GM12878 (cell line): ENCODE results near the gene SUPT3H. TPM values are rescaled to one million over a fixed set of nuclear protein-coding genes. Genes with fewer than 3 reads are reported as not detected.

Source experiments
- ATAC-seq: fragments of 200-7000 bp; cut with Tn5 transposase; 3 replicates; pipeline ENCODE4 v1.9.1; 2020; ENCODE audit warnings: mild to moderate bottlenecking, moderate library complexity
- BruUV-seq: library from RNA; stranded (reverse); fragments of 400-500 nt; replicated peaks from 2 replicates; lab custom pipeline; 2021; lab: Mats Ljungman, UMichigan
- CTCF ChIA-PET: fragments of 300-600 bp; sonication (Branson Sonifier 250); formaldehyde crosslinking; extraction: SDS; loops from one replicate; lab custom pipeline; 2021; ENCODE audit warnings: inconsistent platforms; lab: Yijun Ruan, JAX
- POLR2A ChIA-PET: fragments of 350-600 bp; formaldehyde crosslinking; extraction: SDS; loops from one replicate; lab custom pipeline; 2021; ENCODE audit warnings: inconsistent platforms; lab: Charles Lee
- RAD21 ChIA-PET: fragments of 300-600 bp; sonication (Branson Sonifier 250); formaldehyde crosslinking; loops from one replicate; lab custom pipeline; 2023; ENCODE audit warnings: antibody characterized with exemption; ENCODE audit not compliant: unreplicated experiment; lab: Charles Lee
- SMC1A ChIA-PET: fragments of 300-600 bp; sonication (Branson Sonifier 250); formaldehyde crosslinking; loops from one replicate; lab custom pipeline; 2023; ENCODE audit not compliant: unreplicated experiment, uncharacterized antibody; lab: Charles Lee
- DNase-seq: peaks from one replicate; pipeline ENCODE4 v3.0.0-alpha.2; 2011; ENCODE audit warnings: low read depth, low spot score
- FAIRE-seq: peaks from 3 replicates; lab custom pipeline; 2011; peaks lifted over from hg19 to GRCh38; lab: Jason Lieb, UNC
- H2AFZ ChIP-seq: 2 replicates; pipeline ENCODE4 v1.6.0; 2011; ENCODE audit warnings: low read depth, low read length, control low read depth; ENCODE audit not compliant: control insufficient read depth
- H3K27ac ChIP-seq: 2 replicates; pipeline ENCODE4 v1.5.1; 2011; ENCODE audit warnings: control low read depth; ENCODE audit not compliant: control insufficient read depth, insufficient read depth
- H3K27me3 ChIP-seq, 2 experiments: replicated peaks in 1 of 2; 2 replicates each; pipeline versions ENCODE4 v1.6.0 to v1.6.1; 2011; ENCODE audit warnings: low read length in 1 of 2; ENCODE audit not compliant: control insufficient read depth in 2 of 2, insufficient read depth in 2 of 2
- H3K36me3 ChIP-seq, 2 experiments: 2 replicates each; pipeline ENCODE4 v1.5.1; 2011; ENCODE audit warnings: low read length in 1 of 2; ENCODE audit not compliant: control insufficient read depth in 2 of 2, insufficient read depth in 2 of 2
- H3K4me1 ChIP-seq: 2 replicates; pipeline ENCODE4 v1.6.1; 2011; ENCODE audit warnings: mild to moderate bottlenecking, low read length, moderate library complexity, mixed read lengths; ENCODE audit not compliant: control insufficient read depth, insufficient read depth
- H3K4me2 ChIP-seq: 2 replicates; pipeline ENCODE4 v1.6.0; 2011; ENCODE audit warnings: control low read depth; ENCODE audit not compliant: control insufficient read depth, insufficient read depth
- H3K4me3 ChIP-seq: fragments of 200-600 bp; sonication (generic); 2 replicates; pipeline ENCODE4 v1.5.1; 2016
- H3K79me2 ChIP-seq: 2 replicates; pipeline ENCODE4 v1.6.0; 2011; ENCODE audit warnings: low read length; ENCODE audit not compliant: control insufficient read depth, insufficient read depth
- H3K9ac ChIP-seq: 2 replicates; pipeline ENCODE4 v1.8.0; 2011; ENCODE audit warnings: low read length, control low read depth, mixed read lengths; ENCODE audit not compliant: control insufficient read depth, insufficient read depth
- H3K9me3 ChIP-seq: replicated peaks from 3 replicates; pipeline ENCODE4 v1.5.1; 2011; ENCODE audit warnings: mild to moderate bottlenecking, low read length; ENCODE audit not compliant: control insufficient read depth, insufficient read depth
- H4K20me1 ChIP-seq: 2 replicates; pipeline ENCODE4 v1.6.0; 2011; ENCODE audit not compliant: control insufficient read depth, insufficient read depth
- BHLHE40 ChIP-seq, 2 experiments: fragments of 450-650 bp in 1 of 2; IDR thresholded peaks; 2 replicates each; pipeline ENCODE4 v1.6.1; 2011 to 2017; ENCODE audit warnings: low read depth in 2 of 2, borderline replicate concordance in 1 of 2, improper control_type of control experiment in 1 of 2, low read length in 1 of 2, mild to moderate bottlenecking in 1 of 2
- E4F1 ChIP-seq: fragments of 450-650 bp; IDR thresholded peaks from 2 replicates; pipeline ENCODE4 v1.6.1; 2018; ENCODE audit warnings: borderline replicate concordance, mild to moderate bottlenecking; ENCODE audit not compliant: partially characterized antibody
- KAT2A ChIP-seq: conservative IDR thresholded peaks from 2 replicates; pipeline ENCODE4 v1.6.1; 2011; ENCODE audit warnings: low read depth, low read length; ENCODE audit not compliant: control insufficient read depth
- LARP7 ChIP-seq: fragments of 450-650 bp; IDR thresholded peaks from 2 replicates; pipeline ENCODE4 v1.6.1; 2017; ENCODE audit warnings: mild to moderate bottlenecking
- NFYA ChIP-seq: IDR thresholded peaks from 2 replicates; pipeline ENCODE4 v1.6.1; 2011; ENCODE audit warnings: low read depth, mild to moderate bottlenecking, low read length, improper control_type of control experiment, borderline replicate concordance
- POLR2A ChIP-seq: IDR thresholded peaks from 2 replicates; pipeline ENCODE4 v1.6.1; 2011; ENCODE audit warnings: low read depth, mild to moderate bottlenecking, low read length
- RELA ChIP-seq: fragments of 450-650 bp; IDR thresholded peaks from 2 replicates; pipeline ENCODE4 v1.8.0; 2014; ENCODE audit warnings: borderline replicate concordance; ENCODE audit not compliant: partially characterized antibody
- WGBS: methylation state at CpG from one replicate; pipeline ENCODE4 v1.1.6; 2016; ENCODE audit warnings: low lambda C conversion rate; ENCODE audit not compliant: insufficient replicate concordance, insufficient coverage; ENCODE audit errors: missing lambda C conversion rate; 5-methylcytosine and 5-hydroxymethylcytosine counted together
- in situ Hi-C: fragments of 300-500 bp; cut with MboI; formaldehyde crosslinking; loops from 9 replicates; pipeline ENCODE4 v1.14.3; 2018; ENCODE audit warnings: mixed read lengths
- intact Hi-C: fragments of 100-400 bp; cut with micrococcal nuclease; formaldehyde crosslinking; loops from one replicate; pipeline ENCODE4 v1.14.2; 2022; ENCODE audit not compliant: unreplicated experiment
- polyA plus RNA-seq, 11 experiments: library from polyadenylated mRNA; depleted of rRNA in 4 of 11; unstranded in 6 of 11; stranded (reverse) in 5 of 11; fragments of >200 nt; fragmentation: Nextera tagmentation in 4 of 11; fragmentation: Illumina TruSeq in 1 of 11; extraction: Ambion mirVana in 4 of 11; extraction: Trizol in 1 of 11; gene quantifications; 1 replicate in 1 of 11; 2 replicates in 10 of 11; pipeline versions ENCODE4 v1.2.1 to v1.2.3, GENCODE V29; 2011 to 2016; ENCODE audit warnings: inconsistent platforms in 2 of 11, missing spikeins in 2 of 11, low read depth in 1 of 11
- total RNA-seq, 4 experiments: library from RNA; depleted of rRNA in 3 of 4; stranded (reverse); fragments of >200 nt in 3 of 4; fragmentation: Illumina TruSeq in 1 of 4; extraction: Trizol in 1 of 4; gene quantifications; 2 replicates each; pipeline versions ENCODE4 v1.2.1 to v1.2.3, GENCODE V29; 2013 to 2021

The SUPT3H gene
- total and polyA plus RNA-seq, 10 of the 15 experiments (the other 5 are each of a cell fraction or from before 2014, with no cell fraction given) = 0.51 to 3.7 (median 2.0) TPM

- peak; percentile 76 for TF ChIP-seq LARP7
- peak; percentile 38 to 50; a peak in 1 of 4 replicates for TF ChIP-seq BHLHE40 (IDR thresholded peaks at IDR 0.05; ENCODE audit: borderline replicate concordance in 1 of 2, low read depth in 2 of 2, low read length in 1 of 2)
- TF ChIP-seq POLR2A = peak; percentile 79
- no peak for TF ChIP-seq NFYA
- TF ChIP-seq KAT2A = no peak
- TF ChIP-seq E4F1 = no peak
Measured at GRCh38 chr6:45377554-45378333, at the start of gene SUPT3H (continued).

GRCh38 chr6:45426251-45426650, 48.5 kb upstream of the SUPT3H start:
- ChIA-PET SMC1A (interaction anchor here (1.2 to 1.6 kb wide), 2 partner anchors 288 to 497 kb away, joined by 4 to 6 read pairs; no protein-coding TSS in a partner anchor), CTCF (no interaction called here)
- no peak overlapping the region for H2AFZ ChIP-seq
- peaks cover 14 to 30% of the 10 kb centered on the region in 2 experiments for H3K27me3 ChIP-seq
- no peaks in the 10 kb centered on the region for H3K79me2 ChIP-seq
- no peak overlapping the region for H3K9ac ChIP-seq
- H3K9me3 ChIP-seq = no peaks in the 10 kb centered on the region
- H4K20me1 ChIP-seq = no peaks in the 10 kb centered on the region
- TF ChIP-seq RELA = no peak
- TF ChIP-seq, all 136 proteins: peak for 0
- Histone ChIP-seq H3K4me1 (no peaks in the 10 kb centered on the region; the same call in 1 of the 2 replicates), H3K4me3 (no peak overlapping the region), H3K36me3 (no peaks in the 10 kb centered on the region), H3K27ac (no peak overlapping the region), H3K4me2 (no peak overlapping the region)
- RAD21 ChIA-PET = interaction anchor here (0.8 to 1.0 kb wide), 2 partner anchors 47 to 795 kb away, joined by 3 read pairs; no protein-coding TSS in a partner anchor
- no peak for ATAC-seq
- DNase-seq = no peak
- BruUV-seq = no TSS peak
- in situ Hi-C loops = no loop called here
- POLR2A ChIA-PET = no interaction called here
- FAIRE-seq = no peak
- WGBS = 16% methylated on average over 4 of the region's 4 CpGs
- intact Hi-C loops = loop anchor here (10.0 kb wide), 1 partner anchor 771 kb away; no protein-coding TSS in a partner anchor
